B cell (primary cell): ENCODE data around the gene IGF1R.

ENCODE experiments used
- EZH2 ChIP-seq: IDR thresholded peaks from 2 replicates; pipeline ENCODE4 v1.6.1; 2012; ENCODE audit warnings: borderline replicate concordance, low read depth, mild to moderate bottlenecking, moderate library complexity, low read length; ENCODE audit not compliant: insufficient read depth, poor library complexity, severe bottlenecking
- TF ChIP-seq, protein P1 (sequence below): fragments of 200-600 bp; IDR thresholded peaks from one replicate; pipeline ENCODE4 v1.8.0; 2022; ENCODE audit warnings: antibody characterized with exemption, mild to moderate bottlenecking

DNA sequence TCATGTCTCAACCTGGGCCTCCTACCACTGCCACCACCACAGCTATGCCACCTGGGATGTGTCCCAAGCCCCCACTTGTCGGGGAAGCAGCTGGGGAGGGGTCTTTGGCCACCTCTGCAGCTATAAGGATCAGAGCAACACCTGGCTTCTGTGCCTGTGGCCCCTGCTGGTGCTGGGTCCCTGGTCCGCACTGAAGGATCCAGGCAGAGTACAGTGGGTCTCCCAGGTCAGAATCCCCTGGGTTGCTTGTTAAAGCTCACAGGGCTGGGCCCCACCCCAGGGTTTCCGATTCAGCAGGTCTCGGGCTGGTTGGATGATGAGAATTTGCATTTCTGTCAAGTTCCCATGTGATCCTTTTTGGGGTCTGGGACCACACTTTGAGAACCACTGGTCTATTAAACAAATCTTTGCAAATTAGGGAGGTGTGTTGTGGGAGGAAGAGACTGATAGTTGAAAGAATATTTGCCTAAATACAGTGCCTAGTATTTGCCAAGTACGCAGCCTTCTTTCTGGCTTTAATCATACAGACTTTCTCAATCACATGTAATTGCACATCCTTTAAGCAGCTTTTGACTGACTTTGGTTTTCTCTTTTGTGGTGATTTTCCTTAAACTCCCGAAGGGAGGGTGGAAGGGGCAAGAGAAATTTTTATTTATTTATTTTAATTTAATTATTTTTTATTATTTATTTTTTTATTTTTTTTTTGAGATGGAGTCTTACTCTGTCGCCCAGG is 127.3 kb downstream of the IGF1R start:
- TF ChIP-seq, protein P1, sequence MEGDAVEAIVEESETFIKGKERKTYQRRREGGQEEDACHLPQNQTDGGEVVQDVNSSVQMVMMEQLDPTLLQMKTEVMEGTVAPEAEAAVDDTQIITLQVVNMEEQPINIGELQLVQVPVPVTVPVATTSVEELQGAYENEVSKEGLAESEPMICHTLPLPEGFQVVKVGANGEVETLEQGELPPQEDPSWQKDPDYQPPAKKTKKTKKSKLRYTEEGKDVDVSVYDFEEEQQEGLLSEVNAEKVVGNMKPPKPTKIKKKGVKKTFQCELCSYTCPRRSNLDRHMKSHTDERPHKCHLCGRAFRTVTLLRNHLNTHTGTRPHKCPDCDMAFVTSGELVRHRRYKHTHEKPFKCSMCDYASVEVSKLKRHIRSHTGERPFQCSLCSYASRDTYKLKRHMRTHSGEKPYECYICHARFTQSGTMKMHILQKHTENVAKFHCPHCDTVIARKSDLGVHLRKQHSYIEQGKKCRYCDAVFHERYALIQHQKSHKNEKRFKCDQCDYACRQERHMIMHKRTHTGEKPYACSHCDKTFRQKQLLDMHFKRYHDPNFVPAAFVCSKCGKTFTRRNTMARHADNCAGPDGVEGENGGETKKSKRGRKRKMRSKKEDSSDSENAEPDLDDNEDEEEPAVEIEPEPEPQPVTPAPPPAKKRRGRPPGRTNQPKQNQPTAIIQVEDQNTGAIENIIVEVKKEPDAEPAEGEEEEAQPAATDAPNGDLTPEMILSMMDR: no peak
- no peak for TF ChIP-seq EZH2
